ENCODE measurements around the gene NEBL. TPM values are rescaled to one million over a fixed set of nuclear protein-coding genes. Genes with fewer than 3 reads are reported as not detected.

Gene NEBL
- total and polyA plus RNA-seq, 3 experiments from 2014 or later: 0.11 to 0.15 TPM; not detected in 1

GRCh38 chr10:20912969-20913368, 15.9 kb upstream of the NEBL start:
- no peak overlapping the region for H3K4me3 ChIP-seq (ENCODE audit: low read length)
- no peak overlapping the region for H3K27ac Mint-ChIP-seq
- H3K4me1 Mint-ChIP-seq: no peaks in the 10 kb centered on the region
- DNase-seq: no peak
- no peaks in the 10 kb centered on the region for H3K9me3 ChIP-seq (ENCODE audit: low read length)
- no peak overlapping the region for H3K4me3 Mint-ChIP-seq
- H3K4me1 ChIP-seq (ENCODE audit: insufficient read depth, low read length): no peaks in the 10 kb centered on the region
- H3K27me3 ChIP-seq (ENCODE audit: insufficient read depth, low read length, poor library complexity, severe bottlenecking): no peaks in the 10 kb centered on the region
- H3K27ac ChIP-seq (ENCODE audit: low read depth, low read length): no peak overlapping the region
- H3K9me3 Mint-ChIP-seq: peaks cover 0 to 3% (median 0%) of the 10 kb centered on the region in 5 donors
- H3K36me3 ChIP-seq (ENCODE audit: insufficient read depth, low read length): no peaks in the 10 kb centered on the region
- ChIA-PET CTCF (no interaction called here), POLR2A (no interaction called here)
- peaks cover 0 to 1% of the 10 kb centered on the region in 2 donors for H3K27me3 Mint-ChIP-seq
- no peaks in the 10 kb centered on the region for H3K36me3 Mint-ChIP-seq

GRCh38 chr10:20911626-20912025, 14.5 kb upstream of the NEBL start:
- POLR2A ChIA-PET: no interaction called here
- Mint-ChIP-seq H3K4me3 (no peak overlapping the region), H3K4me1 (no peaks in the 10 kb centered on the region), H3K36me3 (no peaks in the 10 kb centered on the region), H3K9me3 (peaks cover 0 to 3% (median 2%) of the 10 kb centered on the region in 5 donors), H3K27ac (no peak overlapping the region), H3K27me3 (peaks cover 0 to 1% of the 10 kb centered on the region in 2 donors)
- Histone ChIP-seq H3K27ac (ENCODE audit: low read depth, low read length) (no peak overlapping the region), H3K27me3 (ENCODE audit: insufficient read depth, low read length, poor library complexity, severe bottlenecking) (no peaks in the 10 kb centered on the region), H3K4me3 (ENCODE audit: low read length) (no peak overlapping the region), H3K36me3 (ENCODE audit: insufficient read depth, low read length) (no peaks in the 10 kb centered on the region), H3K4me1 (ENCODE audit: insufficient read depth, low read length) (no peaks in the 10 kb centered on the region), H3K9me3 (ENCODE audit: low read length) (no peaks in the 10 kb centered on the region)
- CTCF ChIA-PET: no interaction called here
- no peak for DNase-seq

- H3K27me3 ChIP-seq (ENCODE audit: insufficient read depth, low read length, poor library complexity, severe bottlenecking): no peaks in the 10 kb centered on the region
- POLR2A ChIA-PET: no interaction called here
- DNase-seq: no peak
- no peaks in the 10 kb centered on the region for H3K9me3 ChIP-seq (ENCODE audit: low read length)
- no peaks in the 10 kb centered on the region for H3K4me1 ChIP-seq (ENCODE audit: insufficient read depth, low read length)
- Mint-ChIP-seq H3K4me3 (no peak overlapping the region), H3K9me3 (peaks cover 0 to 5% (median 2%) of the 10 kb centered on the region in 5 donors), H3K4me1 (no peaks in the 10 kb centered on the region), H3K27me3 (peaks cover 0 to 1% of the 10 kb centered on the region in 2 donors), H3K27ac (no peak overlapping the region), H3K36me3 (no peaks in the 10 kb centered on the region)
- no peaks in the 10 kb centered on the region for H3K36me3 ChIP-seq (ENCODE audit: insufficient read depth, low read length)
- CTCF ChIA-PET: no interaction called here
- no peak overlapping the region for H3K4me3 ChIP-seq (ENCODE audit: low read length)
- no peak overlapping the region for H3K27ac ChIP-seq (ENCODE audit: low read depth, low read length)
Observed at GRCh38 chr10:20909801-20910200, 12.7 kb upstream of the NEBL start.

- Mint-ChIP-seq H3K9me3 (peaks cover 0 to 5% (median 2%) of the 10 kb centered on the region in 5 donors), H3K27me3 (peaks cover 0 to 1% of the 10 kb centered on the region in 2 donors), H3K4me1 (no peaks in the 10 kb centered on the region), H3K4me3 (no peak overlapping the region), H3K27ac (no peak overlapping the region), H3K36me3 (no peaks in the 10 kb centered on the region)
- DNase-seq: no peak
- ChIA-PET CTCF (no interaction called here), POLR2A (no interaction called here)
- no peak overlapping the region for H3K4me3 ChIP-seq (ENCODE audit: low read length)
- H3K4me1 ChIP-seq (ENCODE audit: insufficient read depth, low read length): no peaks in the 10 kb centered on the region
- no peak overlapping the region for H3K27ac ChIP-seq (ENCODE audit: low read depth, low read length)
- no peaks in the 10 kb centered on the region for H3K9me3 ChIP-seq (ENCODE audit: low read length)
- H3K36me3 ChIP-seq (ENCODE audit: insufficient read depth, low read length): no peaks in the 10 kb centered on the region
- H3K27me3 ChIP-seq (ENCODE audit: insufficient read depth, low read length, poor library complexity, severe bottlenecking): no peaks in the 10 kb centered on the region
Observed at GRCh38 chr10:20908391-20908790, 11.3 kb upstream of the NEBL start.

- Histone ChIP-seq H3K27ac (ENCODE audit: low read depth, low read length) (no peak overlapping the region), H3K36me3 (ENCODE audit: insufficient read depth, low read length) (no peaks in the 10 kb centered on the region), H3K9me3 (ENCODE audit: low read length) (no peaks in the 10 kb centered on the region), H3K4me1 (ENCODE audit: insufficient read depth, low read length) (no peaks in the 10 kb centered on the region), H3K4me3 (ENCODE audit: low read length) (no peak overlapping the region), H3K27me3 (ENCODE audit: insufficient read depth, low read length, poor library complexity, severe bottlenecking) (no peaks in the 10 kb centered on the region)
- ChIA-PET POLR2A (no interaction called here), CTCF (no interaction called here)
- Mint-ChIP-seq H3K4me1 (no peaks in the 10 kb centered on the region), H3K36me3 (no peaks in the 10 kb centered on the region), H3K27ac (peak overlapping the region in 1 of 8 donors; percentile 50), H3K27me3 (no peaks in the 10 kb centered on the region), H3K4me3 (no peak overlapping the region), H3K9me3 (peaks cover 0 to 5% (median 0%) of the 10 kb centered on the region in 5 donors)
- no peak for DNase-seq
Observed at GRCh38 chr10:20903635-20904390, 6.7 kb upstream of the NEBL start.

GRCh38 chr10:20901110-20901509, 4.0 kb upstream of the NEBL start:
- no peaks in the 10 kb centered on the region for H3K36me3 Mint-ChIP-seq
- Histone ChIP-seq H3K27ac (ENCODE audit: low read depth, low read length) (no peak overlapping the region), H3K9me3 (ENCODE audit: low read length) (no peaks in the 10 kb centered on the region), H3K4me1 (ENCODE audit: insufficient read depth, low read length) (no peaks in the 10 kb centered on the region), H3K4me3 (ENCODE audit: low read length) (no peak overlapping the region), H3K36me3 (ENCODE audit: insufficient read depth, low read length) (no peaks in the 10 kb centered on the region), H3K27me3 (ENCODE audit: insufficient read depth, low read length, poor library complexity, severe bottlenecking) (no peaks in the 10 kb centered on the region)
- H3K4me1 Mint-ChIP-seq: no peaks in the 10 kb centered on the region
- no peak for DNase-seq
- no peaks in the 10 kb centered on the region for H3K27me3 Mint-ChIP-seq
- H3K9me3 Mint-ChIP-seq: peaks cover 0 to 3% (median 0%) of the 10 kb centered on the region in 5 donors
- ChIA-PET CTCF (no interaction called here), POLR2A (no interaction called here)
- H3K27ac Mint-ChIP-seq: no peak overlapping the region
- no peak overlapping the region for H3K4me3 Mint-ChIP-seq

GRCh38 chr10:20898866-20899535, 1.9 kb upstream of the NEBL start:
- POLR2A ChIA-PET: no interaction called here
- Mint-ChIP-seq H3K27ac (no peak overlapping the region), H3K36me3 (no peaks in the 10 kb centered on the region), H3K4me1 (no peaks in the 10 kb centered on the region), H3K9me3 (no peaks in the 10 kb centered on the region), H3K27me3 (no peaks in the 10 kb centered on the region), H3K4me3 (no peak overlapping the region)
- H3K4me3 ChIP-seq (ENCODE audit: low read length): no peak overlapping the region
- CTCF ChIA-PET: no interaction called here
- no peak for DNase-seq
- H3K27me3 ChIP-seq (ENCODE audit: insufficient read depth, low read length, poor library complexity, severe bottlenecking): no peaks in the 10 kb centered on the region
- H3K27ac ChIP-seq (ENCODE audit: low read depth, low read length): no peak overlapping the region
- no peaks in the 10 kb centered on the region for H3K4me1 ChIP-seq (ENCODE audit: insufficient read depth, low read length)
- no peaks in the 10 kb centered on the region for H3K36me3 ChIP-seq (ENCODE audit: insufficient read depth, low read length)
- no peaks in the 10 kb centered on the region for H3K9me3 ChIP-seq (ENCODE audit: low read length)

GRCh38 chr10:20893297-20893696, 3.8 kb downstream of the NEBL start:
- ChIA-PET CTCF (no interaction called here), POLR2A (no interaction called here)
- Mint-ChIP-seq H3K36me3 (no peaks in the 10 kb centered on the region), H3K27me3 (no peaks in the 10 kb centered on the region), H3K4me1 (no peaks in the 10 kb centered on the region), H3K4me3 (no peak overlapping the region), H3K27ac (no peak overlapping the region), H3K9me3 (peaks cover 0 to 5% (median 0%) of the 10 kb centered on the region in 5 donors)
- no peak for DNase-seq
- Histone ChIP-seq H3K27me3 (ENCODE audit: insufficient read depth, low read length, poor library complexity, severe bottlenecking) (no peaks in the 10 kb centered on the region), H3K9me3 (ENCODE audit: low read length) (no peaks in the 10 kb centered on the region), H3K4me1 (ENCODE audit: insufficient read depth, low read length) (no peaks in the 10 kb centered on the region), H3K4me3 (ENCODE audit: low read length) (no peak overlapping the region), H3K36me3 (ENCODE audit: insufficient read depth, low read length) (no peaks in the 10 kb centered on the region), H3K27ac (ENCODE audit: low read depth, low read length) (no peak overlapping the region)
